A549 (cell line): ENCODE measurements around the gene DOCK10. TPM values are rescaled to one million over a fixed set of nuclear protein-coding genes. Genes with fewer than 3 reads are reported as not detected.

Experiments used
- ATAC-seq, 2 experiments: fragments of 200-7000 bp in 1 of 2; fragments of >200 bp in 1 of 2; cut with Nextera tagmentation in 1 of 2; cut with Tn5 transposase in 1 of 2; 3 replicates each; pipeline versions ENCODE4 v1.8.0 to v1.9.1; 2018 to 2020; ENCODE audit warnings: mild to moderate bottlenecking in 1 of 2, moderate library complexity in 1 of 2
- CTCF ChIA-PET: fragments of 300-600 bp; sonication (Branson Sonifier 250); formaldehyde crosslinking; extraction: SDS; loops from one replicate; lab custom pipeline; 2021; ENCODE audit warnings: antibody characterized with exemption, inconsistent platforms; lab: Yijun Ruan, JAX
- POLR2A ChIA-PET: fragments of 350-600 bp; formaldehyde crosslinking; extraction: SDS; loops from one replicate; lab custom pipeline; 2021; ENCODE audit warnings: antibody characterized with exemption, inconsistent platforms; lab: Yijun Ruan, JAX
- DNase-seq, 2 experiments: peaks; one replicate each; pipeline versions ENCODE4 v3.0.0 to v3.0.0-alpha.2; 2011 to 2016; ENCODE audit warnings: low read depth in 1 of 2, low spot score in 1 of 2
- FAIRE-seq: peaks from 2 replicates; lab custom pipeline; 2011; peaks lifted over from hg19 to GRCh38; lab: Jason Lieb, UNC
- H3K27ac ChIP-seq, 2 experiments: fragments of >200 bp; sonication (Bioruptor Twin); formaldehyde crosslinking; 3 replicates each; pipeline ENCODE4 v1.5.1; 2016 to 2017
- H3K4me1 ChIP-seq: fragments of >200 bp; sonication (Bioruptor Twin); formaldehyde crosslinking; 3 replicates; pipeline ENCODE4 v1.6.1; 2016
- H3K4me2 ChIP-seq: fragments of >200 bp; sonication (Bioruptor Twin); formaldehyde crosslinking; 3 replicates; pipeline ENCODE4 v1.6.1; 2016
- H3K4me3 ChIP-seq: fragments of >200 bp; sonication (Bioruptor Twin); formaldehyde crosslinking; 3 replicates; pipeline ENCODE4 v1.5.1; 2016
- H3K9me3 ChIP-seq: fragments of >200 bp; sonication (Bioruptor Twin); formaldehyde crosslinking; 3 replicates; pipeline ENCODE4 v1.6.1; 2016
- CBX2 ChIP-seq: fragments of 200-600 bp; sonication (generic); IDR thresholded peaks from 2 replicates; pipeline ENCODE4 v1.6.1; 2016; ENCODE audit warnings: low read depth, mild to moderate bottlenecking, borderline replicate concordance
- CHD4 ChIP-seq: fragments of 200-600 bp; sonication (generic); IDR thresholded peaks from 2 replicates; pipeline ENCODE4 v1.6.1; 2016; ENCODE audit warnings: antibody characterized with exemption, mild to moderate bottlenecking, borderline replicate concordance
- EHF ChIP-seq: fragments of 250-450 bp; sonication (Bioruptor Pico); IDR thresholded peaks from 2 replicates; pipeline ENCODE4 v1.5.0; 2020; ENCODE audit warnings: mild to moderate bottlenecking
- EHMT2 ChIP-seq: fragments of 200-600 bp; sonication (generic); IDR thresholded peaks from 2 replicates; pipeline ENCODE4 v1.6.1; 2016; ENCODE audit warnings: antibody characterized with exemption, low read depth, mild to moderate bottlenecking, moderate library complexity
- ESRRA ChIP-seq: fragments of 150-350 bp; IDR thresholded peaks from 2 replicates; pipeline ENCODE4 v1.6.1; 2014; ENCODE audit warnings: mild to moderate bottlenecking, low read length, borderline replicate concordance
- FOSL2 ChIP-seq, 2 experiments: fragments of 450-650 bp in 1 of 2; fragments of >200 bp in 1 of 2; sonication (Bioruptor Twin) in 1 of 2; formaldehyde crosslinking; IDR thresholded peaks; 2 replicates each; pipeline versions ENCODE4 v1.5.0 to v1.6.1; 2016 to 2020; ENCODE audit warnings: mild to moderate bottlenecking in 1 of 2, moderate library complexity in 1 of 2
- FOXS1 ChIP-seq: fragments of 250-450 bp; sonication (Bioruptor Pico); IDR thresholded peaks from 2 replicates; pipeline ENCODE4 v1.5.0; 2020; ENCODE audit warnings: mild to moderate bottlenecking, moderate library complexity
- HOXA7 ChIP-seq: fragments of 250-450 bp; sonication (Bioruptor Pico); IDR thresholded peaks from 2 replicates; pipeline ENCODE4 v1.5.0; 2020; ENCODE audit warnings: mild to moderate bottlenecking, moderate library complexity
- HOXB13 ChIP-seq: fragments of 250-450 bp; sonication (Bioruptor Pico); IDR thresholded peaks from 2 replicates; pipeline ENCODE4 v1.5.0; 2020; ENCODE audit warnings: low read depth, mild to moderate bottlenecking, moderate library complexity
- HOXB5 ChIP-seq: fragments of 250-450 bp; sonication (Bioruptor Pico); IDR thresholded peaks from 2 replicates; pipeline ENCODE4 v1.5.0; 2020; ENCODE audit warnings: mild to moderate bottlenecking, moderate library complexity
- JUN ChIP-seq, 2 experiments: fragments of >200 bp; sonication (Bioruptor Twin); formaldehyde crosslinking; IDR thresholded peaks; 2 replicates in 1 of 2; 3 replicates in 1 of 2; pipeline ENCODE4 v1.6.1; 2016 to 2017
- NPAS2 ChIP-seq: fragments of 250-450 bp; sonication (Bioruptor Pico); IDR thresholded peaks from 2 replicates; pipeline ENCODE4 v1.8.0; 2022; ENCODE audit warnings: mild to moderate bottlenecking, moderate library complexity, borderline replicate concordance
- NR3C1 ChIP-seq: fragments of >200 bp; sonication (Bioruptor Twin); formaldehyde crosslinking; IDR thresholded peaks from 3 replicates; pipeline ENCODE4 v1.6.1; 2017
- POLR2AphosphoS2 ChIP-seq: conservative IDR thresholded peaks from 2 replicates; pipeline ENCODE4 v1.6.1; 2012; ENCODE audit warnings: low read length, improper control_type of control experiment, inconsistent platforms
- RCOR1 ChIP-seq: fragments of 150-350 bp; IDR thresholded peaks from 2 replicates; pipeline ENCODE4 v1.6.1; 2014; ENCODE audit warnings: antibody characterized with exemption, low read length, low read depth
- SREBF2 ChIP-seq: fragments of 450-650 bp; IDR thresholded peaks from 2 replicates; pipeline ENCODE4 v1.6.1; 2014; ENCODE audit warnings: mild to moderate bottlenecking, moderate library complexity
- ZNF302 ChIP-seq: fragments of 250-450 bp; sonication (Bioruptor Pico); IDR thresholded peaks from 2 replicates; pipeline ENCODE4 v1.9.0; 2021; ENCODE audit warnings: inconsistent platforms, mild to moderate bottlenecking, moderate library complexity
- ZSCAN20 ChIP-seq: fragments of 250-450 bp; sonication (Bioruptor Pico); IDR thresholded peaks from 2 replicates; pipeline ENCODE4 v1.8.0; 2022; ENCODE audit warnings: mild to moderate bottlenecking, moderate library complexity
- WGBS: methylation state at CpG from one replicate; pipeline ENCODE4 v1.1.6; 2017; ENCODE audit errors: missing lambda C conversion rate; 5-methylcytosine and 5-hydroxymethylcytosine counted together
- polyA plus RNA-seq, 4 experiments: library from polyadenylated mRNA; depleted of rRNA in 3 of 4; stranded (reverse); fragments of >200 nt; fragmentation: RNase III in 1 of 4; extraction: RNeasy Plus Mini Kit Qiagen cat#74134 plus additional on column Dnase treatment in 1 of 4; gene quantifications; 2 replicates in 3 of 4; 3 replicates in 1 of 4; pipeline ENCODE4 v1.2.3, GENCODE V29; 2011 to 2017
- TF ChIP-seq, protein P1 (sequence below): fragments of 250-450 bp; sonication (Bioruptor Pico); IDR thresholded peaks from 2 replicates; pipeline ENCODE4 v1.5.0; 2020; ENCODE audit warnings: low read depth, mild to moderate bottlenecking, moderate library complexity
- TF ChIP-seq, protein P2 (sequence below): fragments of 250-450 bp; sonication (Bioruptor Pico); IDR thresholded peaks from 2 replicates; pipeline ENCODE4 v1.5.0; 2021; ENCODE audit warnings: mild to moderate bottlenecking, moderate library complexity, borderline replicate concordance
- TF ChIP-seq, protein P3 (sequence below): fragments of 450-650 bp; IDR thresholded peaks from 2 replicates; pipeline ENCODE4 v1.6.1; 2014; ENCODE audit warnings: antibody characterized with exemption
- TF ChIP-seq, protein P4 (sequence below): fragments of >200 bp; sonication (Bioruptor Twin); formaldehyde crosslinking; IDR thresholded peaks from 3 replicates; pipeline ENCODE4 v1.5.1; 2016
- TF ChIP-seq, protein P5 (sequence below): fragments of >200 bp; sonication (Bioruptor Twin); formaldehyde crosslinking; IDR thresholded peaks from 2 replicates; pipeline ENCODE4 v1.6.1; 2016
- TF ChIP-seq, protein P6 (sequence below): fragments of 150-350 bp; IDR thresholded peaks from 2 replicates; pipeline ENCODE4 v1.6.1; 2014; ENCODE audit warnings: low read depth, mild to moderate bottlenecking, low read length

Gene DOCK10
- polyA plus RNA-seq, 2 of the 4 experiments (the other 2 are of a cell fraction): 43.0 to 45.3 TPM

DNA sequence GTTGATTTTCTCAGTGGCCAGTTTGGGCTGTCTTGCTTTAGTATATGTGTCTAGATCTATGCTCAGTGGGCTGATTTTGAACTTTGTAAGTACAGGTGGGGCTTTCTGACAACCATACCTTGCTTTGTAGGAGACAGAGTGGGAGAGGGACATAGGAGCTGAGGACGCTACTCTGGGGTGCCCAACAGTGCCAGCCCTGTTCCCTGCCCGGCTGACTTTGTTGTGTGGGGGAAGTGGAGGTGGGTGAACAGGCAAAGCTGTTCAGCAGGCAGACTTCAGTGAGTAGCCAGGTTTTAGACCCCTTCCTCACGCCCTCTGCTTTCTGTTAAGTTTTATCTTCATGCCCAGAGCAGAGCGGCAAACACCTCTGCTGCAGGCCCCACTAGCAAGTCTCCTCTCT, 44.2 kb upstream of the DOCK10 start:
- Histone ChIP-seq H3K4me2 (no peak overlapping the region), H3K4me3 (no peak overlapping the region), H3K9me3 (0 out of 3 replicates have a peak, but pooled peaks cover 5% of the 10 kb centered on the region), H3K27ac (no peak overlapping the region), H3K4me1 (peaks cover 7% of the 10 kb centered on the region)
- TF ChIP-seq, protein P1, sequence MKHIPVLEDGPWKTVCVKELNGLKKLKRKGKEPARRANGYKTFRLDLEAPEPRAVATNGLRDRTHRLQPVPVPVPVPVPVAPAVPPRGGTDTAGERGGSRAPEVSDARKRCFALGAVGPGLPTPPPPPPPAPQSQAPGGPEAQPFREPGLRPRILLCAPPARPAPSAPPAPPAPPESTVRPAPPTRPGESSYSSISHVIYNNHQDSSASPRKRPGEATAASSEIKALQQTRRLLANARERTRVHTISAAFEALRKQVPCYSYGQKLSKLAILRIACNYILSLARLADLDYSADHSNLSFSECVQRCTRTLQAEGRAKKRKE (CRISPR knock-in tag): no peak
- TF ChIP-seq POLR2AphosphoS2 (no peak), ZSCAN20 (CRISPR knock-in tag) (no peak), CHD4 (no peak), HOXA7 (CRISPR knock-in tag) (no peak), FOSL2 (IDR thresholded peaks at IDR 0.05) (no peak), FOSL2 (CRISPR knock-in tag; IDR thresholded peaks at IDR 0.05) (no peak), NPAS2 (CRISPR knock-in tag) (no peak), HOXB5 (CRISPR knock-in tag) (no peak)
- TF ChIP-seq, protein P2, sequence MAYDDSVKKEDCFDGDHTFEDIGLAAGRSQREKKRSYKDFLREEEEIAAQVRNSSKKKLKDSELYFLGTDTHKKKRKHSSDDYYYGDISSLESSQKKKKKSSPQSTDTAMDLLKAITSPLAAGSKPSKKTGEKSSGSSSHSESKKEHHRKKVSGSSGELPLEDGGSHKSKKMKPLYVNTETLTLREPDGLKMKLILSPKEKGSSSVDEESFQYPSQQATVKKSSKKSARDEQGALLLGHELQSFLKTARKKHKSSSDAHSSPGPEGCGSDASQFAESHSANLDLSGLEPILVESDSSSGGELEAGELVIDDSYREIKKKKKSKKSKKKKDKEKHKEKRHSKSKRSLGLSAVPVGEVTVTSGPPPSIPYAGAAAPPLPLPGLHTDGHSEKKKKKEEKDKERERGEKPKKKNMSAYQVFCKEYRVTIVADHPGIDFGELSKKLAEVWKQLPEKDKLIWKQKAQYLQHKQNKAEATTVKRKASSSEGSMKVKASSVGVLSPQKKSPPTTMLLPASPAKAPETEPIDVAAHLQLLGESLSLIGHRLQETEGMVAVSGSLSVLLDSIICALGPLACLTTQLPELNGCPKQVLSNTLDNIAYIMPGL (CRISPR knock-in tag): no peak
- TF ChIP-seq, protein P3, sequence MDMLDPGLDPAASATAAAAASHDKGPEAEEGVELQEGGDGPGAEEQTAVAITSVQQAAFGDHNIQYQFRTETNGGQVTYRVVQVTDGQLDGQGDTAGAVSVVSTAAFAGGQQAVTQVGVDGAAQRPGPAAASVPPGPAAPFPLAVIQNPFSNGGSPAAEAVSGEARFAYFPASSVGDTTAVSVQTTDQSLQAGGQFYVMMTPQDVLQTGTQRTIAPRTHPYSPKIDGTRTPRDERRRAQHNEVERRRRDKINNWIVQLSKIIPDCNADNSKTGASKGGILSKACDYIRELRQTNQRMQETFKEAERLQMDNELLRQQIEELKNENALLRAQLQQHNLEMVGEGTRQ: no peak
- TF ChIP-seq, protein P4, sequence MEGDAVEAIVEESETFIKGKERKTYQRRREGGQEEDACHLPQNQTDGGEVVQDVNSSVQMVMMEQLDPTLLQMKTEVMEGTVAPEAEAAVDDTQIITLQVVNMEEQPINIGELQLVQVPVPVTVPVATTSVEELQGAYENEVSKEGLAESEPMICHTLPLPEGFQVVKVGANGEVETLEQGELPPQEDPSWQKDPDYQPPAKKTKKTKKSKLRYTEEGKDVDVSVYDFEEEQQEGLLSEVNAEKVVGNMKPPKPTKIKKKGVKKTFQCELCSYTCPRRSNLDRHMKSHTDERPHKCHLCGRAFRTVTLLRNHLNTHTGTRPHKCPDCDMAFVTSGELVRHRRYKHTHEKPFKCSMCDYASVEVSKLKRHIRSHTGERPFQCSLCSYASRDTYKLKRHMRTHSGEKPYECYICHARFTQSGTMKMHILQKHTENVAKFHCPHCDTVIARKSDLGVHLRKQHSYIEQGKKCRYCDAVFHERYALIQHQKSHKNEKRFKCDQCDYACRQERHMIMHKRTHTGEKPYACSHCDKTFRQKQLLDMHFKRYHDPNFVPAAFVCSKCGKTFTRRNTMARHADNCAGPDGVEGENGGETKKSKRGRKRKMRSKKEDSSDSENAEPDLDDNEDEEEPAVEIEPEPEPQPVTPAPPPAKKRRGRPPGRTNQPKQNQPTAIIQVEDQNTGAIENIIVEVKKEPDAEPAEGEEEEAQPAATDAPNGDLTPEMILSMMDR: no peak
- TF ChIP-seq, protein P5, sequence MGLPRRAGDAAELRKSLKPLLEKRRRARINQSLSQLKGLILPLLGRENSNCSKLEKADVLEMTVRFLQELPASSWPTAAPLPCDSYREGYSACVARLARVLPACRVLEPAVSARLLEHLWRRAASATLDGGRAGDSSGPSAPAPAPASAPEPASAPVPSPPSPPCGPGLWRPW: no peak
- 84% methylated on average over 4 of the region's 4 CpGs for WGBS
- ChIA-PET POLR2A (no interaction called here), CTCF (interaction anchor here (1.7 kb wide), 1 partner anchor 9 kb away, joined by 4 read pairs; no protein-coding TSS in a partner anchor)
- no peak for FAIRE-seq
- ATAC-seq: no peak
- DNase-seq: no peak

DNA sequence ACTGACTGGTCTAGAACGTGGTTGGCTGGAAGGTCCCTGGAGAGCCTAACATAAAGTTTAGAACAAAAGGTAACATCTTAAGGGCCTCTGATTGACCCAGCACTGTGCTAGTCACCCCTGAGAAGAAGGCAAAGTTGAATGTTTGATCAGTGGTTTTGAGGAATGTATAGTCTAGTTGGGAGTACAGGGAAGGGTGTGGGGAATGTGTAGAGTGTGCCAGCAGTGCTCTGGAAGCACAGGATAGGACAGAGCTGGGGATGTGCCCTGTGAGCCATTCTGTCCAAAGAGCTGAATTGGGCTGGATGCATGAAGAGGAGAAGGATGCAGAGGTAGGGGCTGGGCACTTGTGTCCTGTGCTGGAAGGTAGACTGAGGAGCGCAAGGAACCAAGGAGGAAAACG, 41.0 kb upstream of the DOCK10 start:
- CTCF ChIA-PET: no interaction called here
- TF ChIP-seq ESRRA (no peak), CBX2 (no peak), FOSL2 (IDR thresholded peaks at IDR 0.05) (no peak), FOSL2 (CRISPR knock-in tag; IDR thresholded peaks at IDR 0.05) (no peak), CHD4 (no peak), RCOR1 (no peak), NR3C1 (no peak), HOXB13 (no peak), EHF (no peak), FOXS1 (CRISPR knock-in tag) (no peak), ZNF302 (no peak), SREBF2 (no peak), JUN (IDR thresholded peaks at IDR 0.05) (no peak), EHMT2 (no peak), HOXA7 (CRISPR knock-in tag) (no peak)
- TF ChIP-seq, protein P6, sequence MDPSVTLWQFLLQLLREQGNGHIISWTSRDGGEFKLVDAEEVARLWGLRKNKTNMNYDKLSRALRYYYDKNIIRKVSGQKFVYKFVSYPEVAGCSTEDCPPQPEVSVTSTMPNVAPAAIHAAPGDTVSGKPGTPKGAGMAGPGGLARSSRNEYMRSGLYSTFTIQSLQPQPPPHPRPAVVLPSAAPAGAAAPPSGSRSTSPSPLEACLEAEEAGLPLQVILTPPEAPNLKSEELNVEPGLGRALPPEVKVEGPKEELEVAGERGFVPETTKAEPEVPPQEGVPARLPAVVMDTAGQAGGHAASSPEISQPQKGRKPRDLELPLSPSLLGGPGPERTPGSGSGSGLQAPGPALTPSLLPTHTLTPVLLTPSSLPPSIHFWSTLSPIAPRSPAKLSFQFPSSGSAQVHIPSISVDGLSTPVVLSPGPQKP: no peak
- TF ChIP-seq, protein P5: no peak
- TF ChIP-seq, all 56 proteins: peak for 0

More for the DNA sequence above, 41.0 kb upstream of the DOCK10 start:
- WGBS: 85% methylated on average over 3 of the region's 3 CpGs
- Histone ChIP-seq H3K27ac (no peak overlapping the region; a peak in 1 of 6 replicates), H3K9me3 (0 out of 3 replicates have a peak, but pooled peaks cover 5% of the 10 kb centered on the region), H3K4me3 (no peak overlapping the region), H3K4me1 (no peaks in the 10 kb centered on the region), H3K4me2 (no peak overlapping the region)
- FAIRE-seq: no peak
- peak in 1 of 2 experiments; percentile 68; a peak in 2 of 6 replicates for ATAC-seq
- POLR2A ChIA-PET: no interaction called here
- no peak for DNase-seq
